Pancreas (tissue), 10 donors: ENCODE data around the gene NRXN2. TPM values are rescaled to one million over a fixed set of nuclear protein-coding genes. Genes with fewer than 3 reads are reported as not detected.
A peak's percentile ranks its signal among the peaks of the same experiment; 100 is the strongest.

ENCODE experiments used
- ATAC-seq, 4 donors: fragments of 200-7000 bp; cut with Tn5 transposase; one replicate each; pipeline versions ENCODE4 v1.8.0 to v1.9.1; 2020; ENCODE audit warnings: mild to moderate bottlenecking in 4 of 4, moderate library complexity in 4 of 4
- DNase-seq, 6 donors: peaks; one replicate each; pipeline ENCODE4 v3.0.0-alpha.2; 2020
- FAIRE-seq: peaks from 2 replicates; lab custom pipeline; 2012; peaks lifted over from hg19 to GRCh38; lab: Jason Lieb, UNC
- H3K27ac ChIP-seq, 4 donors: fragments of 200-600 bp; sonication (generic); 1 replicate in 3 of 4; 2 replicates in 1 of 4; pipeline versions ENCODE4 v1.5.0 to v1.8.0; 2020
- H3K27me3 ChIP-seq, 4 donors: fragments of 200-600 bp; one replicate each; pipeline ENCODE4 v1.8.0; 2021
- H3K36me3 ChIP-seq, 3 donors: fragments of 200-600 bp; sonication (generic) in 1 of 3; one replicate each; pipeline versions ENCODE4 v1.5.0 to v1.8.0; 2020 to 2021
- H3K4me1 ChIP-seq, 3 donors: fragments of 200-600 bp; one replicate each; pipeline ENCODE4 v1.8.0; 2021
- H3K4me3 ChIP-seq, 4 donors: fragments of 200-600 bp; sonication (generic) in 2 of 4; one replicate each; pipeline versions ENCODE4 v1.5.0 to v1.8.0; 2020 to 2021
- H3K9me3 ChIP-seq, 4 donors: fragments of 200-600 bp; one replicate each; pipeline ENCODE4 v1.8.0; 2021
- whole genome bisulfite sequencing, 2 donors: extraction: QIAGEN DNeasy Blood & Tissue Kit; methylation state at CpG; one replicate each; pipeline ENCODE4 v1.1.7; 2013; 5-methylcytosine and 5-hydroxymethylcytosine counted together
- intact Hi-C, 3 donors: fragments of 100-400 bp; cut with DNase I; formaldehyde crosslinking; loops; one replicate each; pipeline versions ENCODE4 v1.11.1 to v1.14.2; 2022
- polyA plus RNA-seq, 2 donors: library from polyadenylated mRNA; stranded (reverse); fragments of 200-250 nt; gene quantifications; one replicate each; pipeline ENCODE4 v1.2.3, GENCODE V29; 2013
- total RNA-seq, 6 donors: library from RNA; stranded (reverse); fragmentation: NEBNext Ultra II Directional in 4 of 6; extraction: Animal tissue kit (Norgen Biotek cat#: 25700) in 4 of 6; gene quantifications; one replicate each; pipeline versions ENCODE4 v1.2.1 to v1.2.4, GENCODE V29; 2021 to 2023
- TF ChIP-seq, protein P1 (sequence below), 4 donors: fragments of 200-600 bp; sonication (generic) in 3 of 4; IDR thresholded peaks; one replicate each; pipeline versions ENCODE4 v1.5.0 to v1.8.0; 2021; ENCODE audit warnings: antibody characterized with exemption in 4 of 4
- donor health status: healthy with polysubstance abuse.
- donor health status: DM: no; HTN: no; CAD: no; lungs with moderate emphysema.
- donor health status: DM: no; HTN: no; CAD: no.
- donor health status: control.
- donor health status: control.
- donor health status: Bipolar disorder and iron deficiency.
- donor health status: DM: yes; HTN: yes; CAD: no.
- donor health status: DM: no; HTN: no; CAD: no.
- donor health status: DM: no; HTN: no; CAD: no.
- donor health status: DM: yes; HTN: yes; CAD: no.

The NRXN2 gene
- total and polyA plus RNA-seq, 8 donors, result 0.69 to 10.8 (median 2.1) TPM

DNA sequence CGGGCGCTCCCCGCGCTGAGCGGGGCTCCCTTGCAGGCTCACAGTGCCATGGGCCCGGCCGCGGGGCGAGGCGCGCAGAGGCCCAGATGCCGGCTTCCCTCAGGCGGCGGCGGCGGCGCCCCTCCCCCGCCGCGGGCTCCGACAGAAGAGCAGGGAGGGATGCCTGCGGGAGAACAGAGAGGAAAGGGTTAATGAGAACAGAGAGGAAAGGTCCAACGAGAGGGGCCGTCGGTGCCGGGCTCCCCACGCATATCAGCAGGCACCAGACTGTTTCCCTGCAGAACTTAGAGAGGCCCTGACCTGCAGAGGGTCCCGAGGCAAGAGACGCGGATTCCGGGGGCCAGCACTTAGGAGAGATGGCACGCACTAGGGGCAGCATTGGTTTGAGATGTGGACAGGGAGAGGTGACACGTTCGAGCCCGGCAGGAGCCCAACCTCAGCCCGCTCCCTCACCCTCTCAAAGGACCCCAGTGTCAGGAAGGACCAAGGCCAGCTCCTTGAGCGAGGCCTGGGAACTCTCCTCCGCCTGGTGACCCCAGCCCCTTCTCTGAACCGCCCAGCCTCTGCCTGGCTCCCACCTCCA is 9.1 kb downstream of the NRXN2 start:
- H3K9me3 ChIP-seq, result no peaks in the 10 kb centered on the region
- H3K36me3 ChIP-seq, result no peaks in the 10 kb centered on the region
- TF ChIP-seq, protein P1, sequence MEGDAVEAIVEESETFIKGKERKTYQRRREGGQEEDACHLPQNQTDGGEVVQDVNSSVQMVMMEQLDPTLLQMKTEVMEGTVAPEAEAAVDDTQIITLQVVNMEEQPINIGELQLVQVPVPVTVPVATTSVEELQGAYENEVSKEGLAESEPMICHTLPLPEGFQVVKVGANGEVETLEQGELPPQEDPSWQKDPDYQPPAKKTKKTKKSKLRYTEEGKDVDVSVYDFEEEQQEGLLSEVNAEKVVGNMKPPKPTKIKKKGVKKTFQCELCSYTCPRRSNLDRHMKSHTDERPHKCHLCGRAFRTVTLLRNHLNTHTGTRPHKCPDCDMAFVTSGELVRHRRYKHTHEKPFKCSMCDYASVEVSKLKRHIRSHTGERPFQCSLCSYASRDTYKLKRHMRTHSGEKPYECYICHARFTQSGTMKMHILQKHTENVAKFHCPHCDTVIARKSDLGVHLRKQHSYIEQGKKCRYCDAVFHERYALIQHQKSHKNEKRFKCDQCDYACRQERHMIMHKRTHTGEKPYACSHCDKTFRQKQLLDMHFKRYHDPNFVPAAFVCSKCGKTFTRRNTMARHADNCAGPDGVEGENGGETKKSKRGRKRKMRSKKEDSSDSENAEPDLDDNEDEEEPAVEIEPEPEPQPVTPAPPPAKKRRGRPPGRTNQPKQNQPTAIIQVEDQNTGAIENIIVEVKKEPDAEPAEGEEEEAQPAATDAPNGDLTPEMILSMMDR (IDR thresholded peaks at IDR 0.05), result no peak
- intact Hi-C loops, result no loop called here
- WGBS, 2 donors, result 10% methylated on average over 23 to 39 of the region's 39 CpGs
- FAIRE-seq, result no peak
- H3K27ac ChIP-seq, result no peak overlapping the region
- H3K4me1 ChIP-seq, result no peaks in the 10 kb centered on the region
- no peak overlapping the region for H3K4me3 ChIP-seq
- peaks cover 0 to 32% (median 5%) of the 10 kb centered on the region in 4 donors for H3K27me3 ChIP-seq
- ATAC-seq, result no peak
- DNase-seq, result no peak

DNA sequence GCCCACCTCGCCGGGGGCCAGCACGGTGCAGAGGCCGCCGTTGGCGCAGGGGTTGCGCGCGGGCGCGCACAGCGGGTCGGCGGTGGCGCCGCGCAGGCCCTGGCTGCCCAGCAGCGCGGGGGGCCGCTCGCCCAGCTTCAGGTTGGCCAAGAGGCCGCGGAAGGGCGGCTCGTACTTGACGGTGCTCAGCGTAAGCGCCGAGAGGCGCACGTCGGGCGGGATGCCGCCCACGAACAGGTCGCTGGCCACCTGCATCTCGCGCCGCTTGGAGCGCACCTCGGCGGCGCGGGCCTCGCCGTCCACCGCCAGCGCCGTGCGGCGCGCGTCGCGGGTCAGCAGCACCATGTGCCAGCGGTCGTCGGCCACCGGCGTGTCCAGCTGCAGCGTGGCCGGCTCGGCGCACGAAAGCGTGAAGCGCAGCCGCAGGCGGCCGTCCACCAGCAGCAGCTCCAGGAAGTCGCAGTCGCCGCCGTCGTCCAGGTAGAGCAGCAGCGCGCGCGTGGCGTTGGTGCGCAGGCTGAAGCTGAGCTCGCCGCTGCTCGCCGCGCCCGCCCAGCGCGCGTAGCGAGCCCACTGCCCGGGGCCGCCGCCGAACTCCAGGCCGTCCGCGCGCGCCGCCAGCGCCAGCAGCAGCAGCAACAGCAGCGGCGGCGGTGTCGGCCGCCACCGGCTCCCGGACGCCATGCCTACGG is 9.8 kb downstream of the NRXN2 start:
- Histone ChIP-seq H3K27me3 (peaks cover 0 to 33% (median 5%) of the 10 kb centered on the region in 4 donors), H3K27ac (no peak overlapping the region), H3K4me3 (no peak overlapping the region), H3K4me1 (no peaks in the 10 kb centered on the region), H3K9me3 (no peaks in the 10 kb centered on the region), H3K36me3 (no peaks in the 10 kb centered on the region)
- intact Hi-C loops, result no loop called here
- TF ChIP-seq, protein P1 (IDR thresholded peaks at IDR 0.05), result no peak
- no peak for FAIRE-seq
- 3% methylated on average over 38 to 111 of the region's 111 CpGs for WGBS, 2 donors
- DNase-seq, result peak in 3 of 6 donors; percentile 28 to 82 (median 50)
- ATAC-seq, result peak; percentile 29 to 92 (median 80)

DNA sequence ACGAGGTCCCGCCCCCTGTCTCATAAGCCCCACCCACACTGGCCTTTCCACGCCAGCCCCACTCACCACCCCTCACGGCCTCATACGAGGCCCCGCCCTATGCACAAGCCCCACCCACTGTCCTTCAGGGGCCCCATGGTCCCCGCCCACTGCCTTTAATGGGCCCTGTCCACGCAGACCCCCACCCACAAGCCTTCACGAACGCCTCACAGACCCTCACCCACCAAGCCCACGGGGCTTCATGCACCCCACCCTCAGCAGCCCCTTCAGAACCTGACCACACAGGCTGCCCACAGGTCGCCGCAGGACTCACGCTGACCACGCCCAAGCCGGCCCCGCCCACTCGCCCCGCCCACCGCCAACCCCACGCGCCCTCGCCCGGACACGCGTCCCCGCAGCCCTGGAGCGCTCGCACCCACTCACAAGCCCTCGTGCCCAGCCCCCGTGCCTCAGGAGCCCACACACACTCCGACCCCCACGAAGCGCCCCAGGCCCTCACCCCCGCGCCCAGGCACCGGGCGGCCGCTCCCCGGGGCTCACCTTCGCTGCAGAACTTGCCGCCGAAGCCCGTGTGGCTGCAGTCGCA is 10.5 kb downstream of the NRXN2 start:
- Histone ChIP-seq H3K4me1 (no peaks in the 10 kb centered on the region), H3K4me3 (no peak overlapping the region), H3K27ac (no peak overlapping the region), H3K27me3 (peaks cover 0 to 33% (median 5%) of the 10 kb centered on the region in 4 donors), H3K9me3 (no peaks in the 10 kb centered on the region), H3K36me3 (no peaks in the 10 kb centered on the region)
- ATAC-seq, result no peak
- WGBS, 2 donors, result 9 to 10% methylated on average over 31 to 45 of the region's 45 CpGs
- no peak for FAIRE-seq
- TF ChIP-seq, protein P1 (IDR thresholded peaks at IDR 0.05), result no peak
- intact Hi-C loops, result no loop called here
- peak in 1 of 6 donors; percentile 75 for DNase-seq

DNA sequence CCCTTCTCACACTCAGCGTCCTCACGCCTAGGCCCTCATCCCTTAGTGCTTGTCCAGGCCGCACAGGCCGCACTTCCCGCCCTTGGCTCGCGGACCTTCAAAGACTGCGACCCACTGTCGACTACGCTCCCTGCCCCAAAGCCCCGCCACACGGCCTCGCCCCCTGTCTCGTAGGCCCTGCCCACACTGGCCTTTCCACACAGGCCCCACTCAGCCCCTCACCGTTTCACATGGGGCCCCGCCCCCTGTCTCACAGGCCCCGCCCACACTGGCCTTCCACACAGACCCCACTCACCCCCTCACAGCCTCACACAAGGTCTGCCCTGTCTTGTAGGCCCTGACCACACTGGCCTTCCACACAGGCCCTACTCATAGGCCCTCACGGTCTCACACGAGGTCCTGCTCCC is 11.0 kb downstream of the NRXN2 start:
- FAIRE-seq, result no peak
- no peak overlapping the region for H3K4me3 ChIP-seq
- no peaks in the 10 kb centered on the region for H3K9me3 ChIP-seq
- no peaks in the 10 kb centered on the region for H3K36me3 ChIP-seq
- H3K27me3 ChIP-seq, result peaks cover 0 to 33% (median 5%) of the 10 kb centered on the region in 4 donors
- no peak overlapping the region for H3K27ac ChIP-seq
- intact Hi-C loops, result no loop called here
- TF ChIP-seq, protein P1 (IDR thresholded peaks at IDR 0.05), result no peak
- no peak for DNase-seq
- no peaks in the 10 kb centered on the region for H3K4me1 ChIP-seq
- ATAC-seq, result no peak
- 40 to 48% methylated on average over 19 of the region's 19 CpGs for WGBS, 2 donors
